ENCODE measurements around the gene SSTR3. TPM values are rescaled to one million over a fixed set of nuclear protein-coding genes. Genes with fewer than 3 reads are reported as not detected.

Gene SSTR3
- total and polyA plus RNA-seq, 3 donors from 2014 or later = 26.8 to 54.4 (median 40.1) TPM

- no peak for DNase-seq
- TF ChIP-seq CTCF (IDR thresholded peaks at IDR 0.05) (no peak), POLR2A (IDR thresholded peaks at IDR 0.05) (no peak)
- intact Hi-C loops (cut with DNase I; ENCODE audit: low total_unique reads) = no loop called here
- Histone ChIP-seq H3K4me3 (no peak overlapping the region), H3K36me3 (ENCODE audit: low read depth, missing control alignments) (no peaks in the 10 kb centered on the region), H3K4me1 (peaks cover 17% of the 10 kb centered on the region), H3K27ac (no peak overlapping the region), H3K9me3 (no peaks in the 10 kb centered on the region), H3K27me3 (no peaks in the 10 kb centered on the region)
- WGBS, 2 donors = 49 to 95% methylated on average over 4 of the region's 4 CpGs
Observed at GRCh38 chr22:37190262-37190780, 22.0 kb downstream of the SSTR3 start.

GRCh38 chr22:37188901-37189466, 23.3 kb downstream of the SSTR3 start:
- WGBS, 2 donors = 69 to 88% methylated on average over 2 of the region's 2 CpGs
- H3K4me3 ChIP-seq = no peak overlapping the region
- no peaks in the 10 kb centered on the region for H3K27me3 ChIP-seq
- DNase-seq = no peak
- TF ChIP-seq CTCF (IDR thresholded peaks at IDR 0.05) = no peak
- no peak for TF ChIP-seq POLR2A (IDR thresholded peaks at IDR 0.05)
- intact Hi-C loops (cut with DNase I; ENCODE audit: low total_unique reads) = no loop called here
- H3K36me3 ChIP-seq (ENCODE audit: low read depth, missing control alignments) = no peaks in the 10 kb centered on the region
- H3K27ac ChIP-seq = no peak overlapping the region
- H3K4me1 ChIP-seq = peaks cover 17% of the 10 kb centered on the region
- no peaks in the 10 kb centered on the region for H3K9me3 ChIP-seq

GRCh38 chr22:37187891-37188761, 24.2 kb downstream of the SSTR3 start, which contains the start of gene C1QTNF6:
Gene C1QTNF6, minus strand, starts transcription at chr22:37188247. Its CDS starts 34 bp downstream, at chr22:37188213.
- H3K4me1 ChIP-seq = peaks cover 17% of the 10 kb centered on the region
- H3K4me3 ChIP-seq = no peak within 1 kb of the TSS
- peak within 1 kb of the TSS; percentile 21 to 68 for H3K27ac ChIP-seq
- H3K9me3 ChIP-seq = no peaks in the 10 kb centered on the region
- TF ChIP-seq POLR2A (IDR thresholded peaks at IDR 0.05) (no peak), CTCF (IDR thresholded peaks at IDR 0.05) (no peak)
- 32 to 34% methylated on average over 8 to 16 of the region's 17 CpGs for WGBS, 2 donors
- no peaks in the 10 kb centered on the region for H3K36me3 ChIP-seq (ENCODE audit: low read depth, missing control alignments)
- no peak for DNase-seq
- intact Hi-C loops (cut with DNase I; ENCODE audit: low total_unique reads) = no loop called here
- H3K27me3 ChIP-seq = no peaks in the 10 kb centered on the region

- peak overlapping the region; percentile 21 to 68 for H3K27ac ChIP-seq
- peaks cover 17% of the 10 kb centered on the region for H3K4me1 ChIP-seq
- H3K9me3 ChIP-seq = no peaks in the 10 kb centered on the region
- 26 to 31% methylated on average over 4 to 5 of the region's 5 CpGs for WGBS, 2 donors
- no peak for TF ChIP-seq CTCF (IDR thresholded peaks at IDR 0.05)
- no peak for TF ChIP-seq POLR2A (IDR thresholded peaks at IDR 0.05)
- no peaks in the 10 kb centered on the region for H3K27me3 ChIP-seq
- H3K4me3 ChIP-seq = no peak overlapping the region
- intact Hi-C loops (cut with DNase I; ENCODE audit: low total_unique reads) = no loop called here
- H3K36me3 ChIP-seq (ENCODE audit: low read depth, missing control alignments) = no peaks in the 10 kb centered on the region
- DNase-seq = no peak
Observed at GRCh38 chr22:37187552-37187890, 24.8 kb downstream of the SSTR3 start.

Measured in testis (tissue), 3 donors.